HCT116 (cell line): ENCODE data around the gene SLC23A1. TPM values are rescaled to one million over a fixed set of nuclear protein-coding genes. Genes with fewer than 3 reads are reported as not detected.

Experiments used
- ATAC-seq: fragments of 200-7000 bp; cut with Tn5 transposase; 2 replicates; pipeline ENCODE4 v1.9.1; 2020; ENCODE audit warnings: mild to moderate bottlenecking, moderate library complexity
- BruUV-seq: library from RNA; stranded (reverse); fragments of 400-500 nt; replicated peaks from 2 replicates; lab custom pipeline; 2021; lab: Mats Ljungman, UMichigan
- CTCF ChIA-PET: fragments of 300-600 bp; sonication (Branson Sonifier 250); formaldehyde crosslinking; loops from one replicate; lab custom pipeline; 2021; ENCODE audit warnings: antibody characterized with exemption; lab: Charles Lee
- POLR2A ChIA-PET: fragments of 300-600, 350-600 bp; sonication (Branson Sonifier 250); formaldehyde crosslinking; loops from one replicate; lab custom pipeline; 2021; ENCODE audit warnings: antibody characterized with exemption; lab: Charles Lee
- RAD21 ChIA-PET, 2 experiments: fragments of 300-600 bp; sonication (Branson Sonifier 250); formaldehyde crosslinking; loops; one replicate each; lab custom pipeline; 2023; ENCODE audit warnings: low total read pairs in 2 of 2; ENCODE audit not compliant: uncharacterized antibody in 2 of 2, unreplicated experiment in 2 of 2, low non-redundant PET in 1 of 2; lab: Charles Lee
- DNase-seq: peaks from one replicate; pipeline ENCODE4 v3.0.0-alpha.2; 2010; ENCODE audit warnings: low read depth, low spot score
- H2AFZ ChIP-seq: fragments of 200-600 bp; shearing (Covaris generic), sonication (generic); 2 replicates; pipeline ENCODE4 v1.6.1; 2017; ENCODE audit warnings: low read depth, mixed run types, mixed read lengths, antibody characterized with exemption, low read length; ENCODE audit not compliant: poor library complexity, severe bottlenecking
- H3K27ac ChIP-seq: 2 replicates; pipeline ENCODE4 v1.5.1; 2012; ENCODE audit warnings: low read depth, low read length
- H3K27me3 ChIP-seq: fragments of 200-600 bp; sonication (generic); 2 replicates; pipeline ENCODE4 v1.6.1; 2016; ENCODE audit warnings: mixed run types, low read length, mixed read lengths; ENCODE audit not compliant: insufficient read depth
- H3K36me3 ChIP-seq, 2 experiments: fragments of 200-500 bp in 1 of 2; fragments of 200-600 bp in 1 of 2; sonication (Bioruptor generic) in 1 of 2; sonication (generic) in 1 of 2; 2 replicates each; pipeline versions ENCODE4 v1.5.1 to v1.6.1; 2014 to 2016; ENCODE audit warnings: low read length in 2 of 2, inconsistent platforms in 1 of 2, mixed read lengths in 1 of 2, mixed run types in 1 of 2; ENCODE audit not compliant: insufficient read depth in 2 of 2, control insufficient read depth in 1 of 2
- H3K4me1 ChIP-seq, 2 experiments: fragments of 200-600 bp in 1 of 2; sonication (generic) in 1 of 2; 2 replicates each; pipeline versions ENCODE4 v1.5.1 to v1.6.1; 2012 to 2017; ENCODE audit warnings: low read length in 2 of 2, inconsistent platforms in 1 of 2, mild to moderate bottlenecking in 1 of 2, mixed read lengths in 1 of 2, mixed run types in 1 of 2, moderate library complexity in 1 of 2; ENCODE audit not compliant: insufficient read depth in 2 of 2, control insufficient read depth in 1 of 2
- H3K4me2 ChIP-seq: fragments of 200-600 bp; sonication (generic); 2 replicates; pipeline ENCODE4 v1.6.1; 2017; ENCODE audit warnings: mixed run types, low read length, mixed read lengths
- H3K4me3 ChIP-seq, 2 experiments: fragments of 200-600 bp in 1 of 2; sonication (generic) in 1 of 2; replicated peaks in 1 of 2; 2 replicates each; pipeline ENCODE4 v1.5.1; 2011 to 2016; ENCODE audit warnings: low read length in 2 of 2, control low read depth in 1 of 2, low read depth in 1 of 2, mild to moderate bottlenecking in 1 of 2, mixed read lengths in 1 of 2, mixed run types in 1 of 2
- H3K79me2 ChIP-seq: fragments of 200-600 bp; sonication (generic); 2 replicates; pipeline ENCODE4 v1.6.1; 2017; ENCODE audit warnings: mild to moderate bottlenecking, mixed run types, low read length, moderate library complexity, mixed read lengths; ENCODE audit not compliant: insufficient read depth
- H3K9ac ChIP-seq: fragments of 200-600 bp; sonication (generic); 2 replicates; pipeline ENCODE4 v1.6.1; 2016; ENCODE audit warnings: low read length, mixed read lengths
- H3K9me2 ChIP-seq: fragments of 200-600 bp; sonication (generic), shearing (Covaris generic); 2 replicates; pipeline ENCODE4 v1.6.1; 2017; ENCODE audit warnings: mixed run types, mild to moderate bottlenecking, moderate library complexity; ENCODE audit not compliant: insufficient read depth
- H3K9me3 ChIP-seq, 2 experiments: fragments of 200-500 bp in 1 of 2; fragments of 200-600 bp in 1 of 2; sonication (Bioruptor generic) in 1 of 2; sonication (generic) in 1 of 2; 2 replicates each; pipeline ENCODE4 v1.6.1; 2014 to 2017; ENCODE audit warnings: low read length in 2 of 2, mixed read lengths in 2 of 2, inconsistent platforms in 1 of 2, low read depth in 1 of 2, mild to moderate bottlenecking in 1 of 2, mixed run types in 1 of 2, moderate library complexity in 1 of 2; ENCODE audit not compliant: control insufficient read depth in 1 of 2, insufficient read depth in 1 of 2
- H4K20me1 ChIP-seq: fragments of 200-600 bp; sonication (generic), shearing (Covaris generic); 2 replicates; pipeline ENCODE4 v1.6.1; 2017; ENCODE audit warnings: mixed run types, mild to moderate bottlenecking, moderate library complexity; ENCODE audit not compliant: insufficient read depth
- ATF3 ChIP-seq: IDR thresholded peaks from 2 replicates; pipeline ENCODE4 v1.6.1; 2012
- CEBPB ChIP-seq: IDR thresholded peaks from 2 replicates; pipeline ENCODE4 v1.6.1; 2012; ENCODE audit warnings: low read depth
- EGR1 ChIP-seq: IDR thresholded peaks from 2 replicates; pipeline ENCODE4 v1.6.1; 2012; ENCODE audit warnings: low read depth
- EZH2 ChIP-seq: fragments of 200-600 bp; sonication (generic); IDR thresholded peaks from 2 replicates; pipeline ENCODE4 v1.6.1; 2017; ENCODE audit warnings: antibody characterized with exemption, mixed run types
- POLR2A ChIP-seq: IDR thresholded peaks from 2 replicates; pipeline ENCODE4 v1.7.0; 2011; ENCODE audit warnings: borderline replicate concordance; ENCODE audit not compliant: insufficient read depth, insufficient read length; ENCODE audit errors: extremely low read depth
- RAD21 ChIP-seq: IDR thresholded peaks from 2 replicates; pipeline ENCODE4 v1.6.1; 2012; ENCODE audit warnings: low read depth, mild to moderate bottlenecking
- SIN3A ChIP-seq: IDR thresholded peaks from 2 replicates; pipeline ENCODE4 v1.6.1; 2012; ENCODE audit warnings: low read depth
- SP1 ChIP-seq: IDR thresholded peaks from 2 replicates; pipeline ENCODE4 v1.6.1; 2012; ENCODE audit warnings: low read depth
- SRF ChIP-seq: IDR thresholded peaks from 2 replicates; pipeline ENCODE4 v1.6.1; 2012; ENCODE audit warnings: low read depth
- ZNF274 ChIP-seq: fragments of 200-500 bp; sonication (Bioruptor generic); IDR thresholded peaks from 2 replicates; pipeline ENCODE4 v1.6.1; 2014; ENCODE audit warnings: mild to moderate bottlenecking, low read depth, low read length, inconsistent platforms
- intact Hi-C: fragments of 100-400 bp; cut with micrococcal nuclease; formaldehyde crosslinking; loops from 2 replicates; pipeline ENCODE4 v1.10.0; 2022
- total RNA-seq: library from RNA; stranded (reverse); gene quantifications from one replicate; pipeline ENCODE4 v1.2.1, GENCODE V29; 2021; ENCODE audit not compliant: unreplicated experiment
- TF ChIP-seq, protein P1 (sequence below), 3 experiments: fragments of 200-600 bp in 1 of 3; sonication (generic) in 1 of 3; IDR thresholded peaks in 2 of 3; conservative IDR thresholded peaks in 1 of 3; 2 replicates each; pipeline ENCODE4 v1.5.1; 2012 to 2017; ENCODE audit warnings: low read depth in 2 of 3, low read length in 2 of 3, antibody characterized with exemption in 1 of 3, borderline replicate concordance in 1 of 3, control low read depth in 1 of 3, mild to moderate bottlenecking in 1 of 3, mixed read lengths in 1 of 3, mixed run types in 1 of 3, moderate library complexity in 1 of 3; ENCODE audit not compliant: insufficient read depth in 1 of 3
- TF ChIP-seq, protein P2 (sequence below): IDR thresholded peaks from 2 replicates; pipeline ENCODE4 v1.6.1; 2012; ENCODE audit warnings: low read depth

SLC23A1 gene
- total RNA-seq, 1 experiment from 2014 or later, result not detected

GRCh38 chr5:139368613-139369012 is 14.5 kb downstream of the SLC23A1 start:
- BruUV-seq, result no TSS peak
- intact Hi-C loops, result no loop called here
- ChIA-PET POLR2A (no interaction called here), RAD21 (no interaction called here), CTCF (interaction anchor here (1.4 kb wide), 2 partner anchors 27 to 96 kb away, joined by 4 to 6 read pairs; partner anchors contain the start of gene PAIP2)
- H3K9me3 ChIP-seq, result no peaks in the 10 kb centered on the region
- TF ChIP-seq EGR1 (no peak), SIN3A (no peak), POLR2A (no peak), CEBPB (no peak), SRF (no peak), EZH2 (no peak), SP1 (no peak), ZNF274 (no peak), RAD21 (peak; percentile 47), ATF3 (no peak)
- TF ChIP-seq, protein P1, sequence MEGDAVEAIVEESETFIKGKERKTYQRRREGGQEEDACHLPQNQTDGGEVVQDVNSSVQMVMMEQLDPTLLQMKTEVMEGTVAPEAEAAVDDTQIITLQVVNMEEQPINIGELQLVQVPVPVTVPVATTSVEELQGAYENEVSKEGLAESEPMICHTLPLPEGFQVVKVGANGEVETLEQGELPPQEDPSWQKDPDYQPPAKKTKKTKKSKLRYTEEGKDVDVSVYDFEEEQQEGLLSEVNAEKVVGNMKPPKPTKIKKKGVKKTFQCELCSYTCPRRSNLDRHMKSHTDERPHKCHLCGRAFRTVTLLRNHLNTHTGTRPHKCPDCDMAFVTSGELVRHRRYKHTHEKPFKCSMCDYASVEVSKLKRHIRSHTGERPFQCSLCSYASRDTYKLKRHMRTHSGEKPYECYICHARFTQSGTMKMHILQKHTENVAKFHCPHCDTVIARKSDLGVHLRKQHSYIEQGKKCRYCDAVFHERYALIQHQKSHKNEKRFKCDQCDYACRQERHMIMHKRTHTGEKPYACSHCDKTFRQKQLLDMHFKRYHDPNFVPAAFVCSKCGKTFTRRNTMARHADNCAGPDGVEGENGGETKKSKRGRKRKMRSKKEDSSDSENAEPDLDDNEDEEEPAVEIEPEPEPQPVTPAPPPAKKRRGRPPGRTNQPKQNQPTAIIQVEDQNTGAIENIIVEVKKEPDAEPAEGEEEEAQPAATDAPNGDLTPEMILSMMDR (IDR thresholded peaks at IDR 0.05 in 2 of 3, conservative IDR thresholded peaks at IDR 0.05 in 1 of 3; ENCODE audit: borderline replicate concordance in 1 of 3, insufficient read depth in 1 of 3, low read depth in 2 of 3, low read length in 2 of 3), result peak; percentile 13 to 36 (median 16); a peak in 2 of 6 replicates
- TF ChIP-seq, protein P2, sequence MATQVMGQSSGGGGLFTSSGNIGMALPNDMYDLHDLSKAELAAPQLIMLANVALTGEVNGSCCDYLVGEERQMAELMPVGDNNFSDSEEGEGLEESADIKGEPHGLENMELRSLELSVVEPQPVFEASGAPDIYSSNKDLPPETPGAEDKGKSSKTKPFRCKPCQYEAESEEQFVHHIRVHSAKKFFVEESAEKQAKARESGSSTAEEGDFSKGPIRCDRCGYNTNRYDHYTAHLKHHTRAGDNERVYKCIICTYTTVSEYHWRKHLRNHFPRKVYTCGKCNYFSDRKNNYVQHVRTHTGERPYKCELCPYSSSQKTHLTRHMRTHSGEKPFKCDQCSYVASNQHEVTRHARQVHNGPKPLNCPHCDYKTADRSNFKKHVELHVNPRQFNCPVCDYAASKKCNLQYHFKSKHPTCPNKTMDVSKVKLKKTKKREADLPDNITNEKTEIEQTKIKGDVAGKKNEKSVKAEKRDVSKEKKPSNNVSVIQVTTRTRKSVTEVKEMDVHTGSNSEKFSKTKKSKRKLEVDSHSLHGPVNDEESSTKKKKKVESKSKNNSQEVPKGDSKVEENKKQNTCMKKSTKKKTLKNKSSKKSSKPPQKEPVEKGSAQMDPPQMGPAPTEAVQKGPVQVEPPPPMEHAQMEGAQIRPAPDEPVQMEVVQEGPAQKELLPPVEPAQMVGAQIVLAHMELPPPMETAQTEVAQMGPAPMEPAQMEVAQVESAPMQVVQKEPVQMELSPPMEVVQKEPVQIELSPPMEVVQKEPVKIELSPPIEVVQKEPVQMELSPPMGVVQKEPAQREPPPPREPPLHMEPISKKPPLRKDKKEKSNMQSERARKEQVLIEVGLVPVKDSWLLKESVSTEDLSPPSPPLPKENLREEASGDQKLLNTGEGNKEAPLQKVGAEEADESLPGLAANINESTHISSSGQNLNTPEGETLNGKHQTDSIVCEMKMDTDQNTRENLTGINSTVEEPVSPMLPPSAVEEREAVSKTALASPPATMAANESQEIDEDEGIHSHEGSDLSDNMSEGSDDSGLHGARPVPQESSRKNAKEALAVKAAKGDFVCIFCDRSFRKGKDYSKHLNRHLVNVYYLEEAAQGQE, result no peak
- H3K79me2 ChIP-seq, result peaks cover 6% of the 10 kb centered on the region; the same call in 1 of the 2 replicates
- H3K4me2 ChIP-seq, result no peak overlapping the region
- no peak for DNase-seq
- no peak for ATAC-seq
- H3K36me3 ChIP-seq, result peaks cover 24 to 34% of the 10 kb centered on the region in 2 experiments; a peak in 3 of 4 replicates
- no peak overlapping the region for H3K27ac ChIP-seq
- H2AFZ ChIP-seq, result no peak overlapping the region
- no peaks in the 10 kb centered on the region for H3K9me2 ChIP-seq
- H4K20me1 ChIP-seq, result no peaks in the 10 kb centered on the region
- H3K9ac ChIP-seq, result no peak overlapping the region
- H3K4me1 ChIP-seq, result peaks cover 16% of the 10 kb centered on the region in 2 experiments
- H3K4me3 ChIP-seq, result no peak overlapping the region
- H3K27me3 ChIP-seq, result no peaks in the 10 kb centered on the region
